IMR-90 (cell line): ENCODE results near the gene IL22. TPM values are rescaled to one million over a fixed set of nuclear protein-coding genes. Genes with fewer than 3 reads are reported as not detected.

Experiments used
- ATAC-seq: fragments of 200-7000 bp; cut with Tn5 transposase; 2 replicates; pipeline ENCODE4 v1.9.1; 2020; ENCODE audit warnings: low read depth, mild to moderate bottlenecking, moderate library complexity
- BruUV-seq: library from RNA; stranded (reverse); fragments of 400-500 nt; replicated peaks from 2 replicates; lab custom pipeline; 2021; lab: Mats Ljungman, UMichigan
- CTCF ChIA-PET: fragments of 300-600 bp; formaldehyde crosslinking; extraction: SDS; loops from one replicate; lab custom pipeline; 2021; ENCODE audit warnings: antibody characterized with exemption; lab: Yijun Ruan, JAX
- POLR2A ChIA-PET: fragments of 300-600 bp; sonication (Branson Sonifier 250); formaldehyde crosslinking; loops from one replicate; lab custom pipeline; 2022; ENCODE audit warnings: antibody characterized with exemption; ENCODE audit not compliant: unreplicated experiment; lab: Charles Lee
- DNase-seq: peaks from one replicate; pipeline ENCODE4 v3.0.0; 2013
- H2AFZ ChIP-seq: replicated peaks from 2 replicates; pipeline ENCODE3; 2013; ENCODE audit warnings: low read length, mild to moderate bottlenecking; ENCODE audit not compliant: poor library complexity
- H2AK5ac ChIP-seq: 2 replicates; pipeline ENCODE4 v1.6.1; 2013; ENCODE audit warnings: low read depth, low read length, inconsistent platforms
- H2AK9ac ChIP-seq: replicated peaks from 2 replicates; pipeline ENCODE3; 2013; ENCODE audit warnings: mild to moderate bottlenecking, low read depth, low read length, moderate library complexity; ENCODE audit not compliant: poor library complexity
- H2BK120ac ChIP-seq: 2 replicates; pipeline ENCODE4 v1.6.1; 2013; ENCODE audit warnings: low read depth, low read length, inconsistent platforms
- H2BK15ac ChIP-seq: 3 replicates; pipeline ENCODE4 v1.6.1; 2013; ENCODE audit warnings: low read depth, low read length, inconsistent platforms
- H2BK20ac ChIP-seq: 2 replicates; pipeline ENCODE4 v1.6.1; 2013; ENCODE audit warnings: low read depth, mild to moderate bottlenecking, inconsistent platforms, low read length, moderate library complexity
- H2BK5ac ChIP-seq: 2 replicates; pipeline ENCODE4 v1.6.1; 2013; ENCODE audit warnings: mild to moderate bottlenecking, low read depth, low read length, inconsistent platforms; ENCODE audit not compliant: poor library complexity, severe bottlenecking
- H3K14ac ChIP-seq: replicated peaks from 2 replicates; pipeline ENCODE4 v1.6.1; 2013; ENCODE audit warnings: low read depth, low read length, inconsistent platforms
- H3K18ac ChIP-seq: 2 replicates; pipeline ENCODE4 v1.6.1; 2013; ENCODE audit warnings: low read depth, low read length, control low read depth
- H3K23ac ChIP-seq: 2 replicates; pipeline ENCODE4 v1.6.1; 2013; ENCODE audit warnings: low read depth, low read length, inconsistent platforms
- H3K27ac ChIP-seq: 2 replicates; pipeline ENCODE4 v1.5.1; 2013; ENCODE audit warnings: mild to moderate bottlenecking, control low read depth, low read length; ENCODE audit not compliant: insufficient read depth
- H3K27me3 ChIP-seq: 2 replicates; pipeline ENCODE4 v1.6.1; 2013; ENCODE audit warnings: low read length; ENCODE audit not compliant: control insufficient read depth, insufficient read depth
- H3K36me3 ChIP-seq: 2 replicates; pipeline ENCODE4 v1.6.1; 2013; ENCODE audit warnings: low read length, mixed read lengths; ENCODE audit not compliant: control insufficient read depth, insufficient read depth
- H3K4ac ChIP-seq: 2 replicates; pipeline ENCODE4 v1.6.1; 2013; ENCODE audit warnings: low read depth, low read length, inconsistent platforms
- H3K4me1 ChIP-seq: 2 replicates; pipeline ENCODE4 v1.6.1; 2013; ENCODE audit warnings: low read length, mixed read lengths; ENCODE audit not compliant: control insufficient read depth, insufficient read depth
- H3K4me2 ChIP-seq: 2 replicates; pipeline ENCODE4 v1.6.1; 2013; ENCODE audit warnings: low read depth, mild to moderate bottlenecking, control low read depth, low read length, moderate library complexity
- H3K4me3 ChIP-seq: 2 replicates; pipeline ENCODE4 v1.5.1; 2013; ENCODE audit warnings: low read depth, mild to moderate bottlenecking, control low read depth, low read length, moderate library complexity; ENCODE audit not compliant: insufficient read depth
- H3K56ac ChIP-seq: 2 replicates; pipeline ENCODE4 v1.6.1; 2013; ENCODE audit warnings: low read length, inconsistent platforms; ENCODE audit not compliant: insufficient read depth; ENCODE audit errors: extremely low read depth
- H3K79me1 ChIP-seq, 2 experiments: 2 replicates each; pipeline ENCODE4 v1.6.1; 2013; ENCODE audit warnings: low read length in 2 of 2, inconsistent platforms in 1 of 2, low read depth in 1 of 2
- H3K9ac ChIP-seq: 2 replicates; pipeline ENCODE4 v1.6.1; 2013; ENCODE audit warnings: low read depth, low read length, control low read depth
- H3K9me1 ChIP-seq: 2 replicates; pipeline ENCODE4 v1.6.1; 2013; ENCODE audit warnings: low read length, inconsistent platforms; ENCODE audit not compliant: insufficient read depth
- H3K9me3 ChIP-seq: 2 replicates; pipeline ENCODE4 v1.6.1; 2013; ENCODE audit warnings: low read length; ENCODE audit not compliant: control insufficient read depth, insufficient read depth
- H4K20me1 ChIP-seq: 2 replicates; pipeline ENCODE4 v1.6.1; 2013; ENCODE audit warnings: low read length, inconsistent platforms; ENCODE audit not compliant: insufficient read depth
- H4K5ac ChIP-seq: 2 replicates; pipeline ENCODE4 v1.6.1; 2013; ENCODE audit warnings: mild to moderate bottlenecking, low read depth, low read length, control low read depth
- H4K8ac ChIP-seq, 2 experiments: 2 replicates each; pipeline ENCODE4 v1.6.1; 2013; ENCODE audit warnings: low read depth in 2 of 2, low read length in 2 of 2, control low read depth in 1 of 2, inconsistent platforms in 1 of 2
- H4K91ac ChIP-seq: 2 replicates; pipeline ENCODE4 v1.6.1; 2013; ENCODE audit warnings: low read depth, low read length, inconsistent platforms; ENCODE audit not compliant: insufficient read depth
- BHLHE40 ChIP-seq: fragments of 150-350 bp; IDR thresholded peaks from 2 replicates; pipeline ENCODE4 v1.6.1; 2016; ENCODE audit warnings: mild to moderate bottlenecking, low read depth, low read length
- CEBPB ChIP-seq: IDR thresholded peaks from 2 replicates; pipeline ENCODE4 v1.6.1; 2012; ENCODE audit warnings: low read depth, low read length, improper control_type of control experiment
- CHD1 ChIP-seq: IDR thresholded peaks from 2 replicates; pipeline ENCODE4 v1.6.1; 2012; ENCODE audit warnings: low read depth, low read length, improper control_type of control experiment
- ELK1 ChIP-seq: fragments of 150-350 bp; IDR thresholded peaks from 2 replicates; pipeline ENCODE4 v1.6.1; 2016; ENCODE audit warnings: low read depth, mild to moderate bottlenecking, low read length, moderate library complexity, borderline replicate concordance
- FOS ChIP-seq: fragments of 150-350 bp; IDR thresholded peaks from 2 replicates; pipeline ENCODE4 v1.6.1; 2016; ENCODE audit warnings: low read depth, low read length
- MAFK ChIP-seq: IDR thresholded peaks from 2 replicates; pipeline ENCODE4 v1.6.1; 2012; ENCODE audit warnings: low read depth, low read length, improper control_type of control experiment
- MXI1 ChIP-seq: IDR thresholded peaks from 2 replicates; pipeline ENCODE4 v1.6.1; 2012; ENCODE audit warnings: low read depth, mild to moderate bottlenecking, low read length, moderate library complexity, borderline replicate concordance
- NFE2L2 ChIP-seq: fragments of 150-350 bp; IDR thresholded peaks from 2 replicates; pipeline ENCODE4 v1.6.1; 2016; ENCODE audit warnings: low read depth, mild to moderate bottlenecking, low read length
- POLR2A ChIP-seq: IDR thresholded peaks from 2 replicates; pipeline ENCODE4 v1.6.1; 2012; ENCODE audit warnings: mild to moderate bottlenecking, low read depth, low read length
- RAD21 ChIP-seq: IDR thresholded peaks from 2 replicates; pipeline ENCODE4 v1.6.1; 2012; ENCODE audit warnings: low read length, improper control_type of control experiment
- RCOR1 ChIP-seq: IDR thresholded peaks from 2 replicates; pipeline ENCODE4 v1.6.1; 2012; ENCODE audit warnings: mild to moderate bottlenecking, low read length, improper control_type of control experiment; ENCODE audit not compliant: insufficient replicate concordance
- RFX5 ChIP-seq: IDR thresholded peaks from 2 replicates; pipeline ENCODE4 v1.8.0; 2012; ENCODE audit warnings: low read depth, mild to moderate bottlenecking, low read length, moderate library complexity
- SMC3 ChIP-seq: fragments of 150-350 bp; IDR thresholded peaks from 2 replicates; pipeline ENCODE4 v1.6.1; 2016; ENCODE audit warnings: low read depth, mild to moderate bottlenecking, antibody characterized with exemption, low read length, moderate library complexity
- WGBS, 2 experiments: methylation state at CpG; one replicate each; pipeline versions ENCODE4 v1.1.5 to v1.1.7; 2013; ENCODE audit warnings: missing lambda C conversion rate in 2 of 2; ENCODE audit not compliant: insufficient read length in 1 of 2; ENCODE audit errors: extremely low coverage in 2 of 2; 5-methylcytosine and 5-hydroxymethylcytosine counted together
- dilution Hi-C: fragments of 300-500 bp; cut with HindIII; formaldehyde crosslinking; loops from one replicate; pipeline ENCODE4 v1.14.3; 2018; ENCODE audit warnings: low sequenced_read_pairs; ENCODE audit not compliant: unreplicated experiment
- in situ Hi-C: fragments of 300-500 bp; cut with MboI; formaldehyde crosslinking; loops from 3 replicates; pipeline ENCODE4 v1.14.3; 2019; ENCODE audit warnings: low sequenced_read_pairs, inconsistent platforms, mixed read lengths
- intact Hi-C: fragments of 100-400 bp; cut with micrococcal nuclease; formaldehyde crosslinking; loops from 2 replicates; pipeline ENCODE4 v1.10.0; 2022
- polyA plus RNA-seq, 3 experiments: library from polyadenylated mRNA; depleted of rRNA; stranded (reverse); fragments of >200 nt; gene quantifications; 2 replicates each; pipeline ENCODE4 v1.2.3, GENCODE V29; 2012; ENCODE audit warnings: low replicate concordance in 1 of 3
- total RNA-seq: library from RNA; depleted of rRNA; stranded (reverse); fragments of >200 nt; gene quantifications from 2 replicates; pipeline ENCODE4 v1.2.3, GENCODE V29; 2012
- TF ChIP-seq, protein P1 (sequence below): conservative IDR thresholded peaks from 2 replicates; pipeline ENCODE4 v1.5.1; 2012; ENCODE audit warnings: mild to moderate bottlenecking, low read depth, low read length, improper control_type of control experiment
- TF ChIP-seq, protein P2 (sequence below): fragments of 150-350 bp; IDR thresholded peaks from 2 replicates; pipeline ENCODE4 v1.6.1; 2017; ENCODE audit warnings: mild to moderate bottlenecking, antibody characterized with exemption, low read length, low read depth

The IL22 gene
- total and polyA plus RNA-seq, 2 of the 4 experiments (the other 2 are of a cell fraction) = not detected

DNA sequence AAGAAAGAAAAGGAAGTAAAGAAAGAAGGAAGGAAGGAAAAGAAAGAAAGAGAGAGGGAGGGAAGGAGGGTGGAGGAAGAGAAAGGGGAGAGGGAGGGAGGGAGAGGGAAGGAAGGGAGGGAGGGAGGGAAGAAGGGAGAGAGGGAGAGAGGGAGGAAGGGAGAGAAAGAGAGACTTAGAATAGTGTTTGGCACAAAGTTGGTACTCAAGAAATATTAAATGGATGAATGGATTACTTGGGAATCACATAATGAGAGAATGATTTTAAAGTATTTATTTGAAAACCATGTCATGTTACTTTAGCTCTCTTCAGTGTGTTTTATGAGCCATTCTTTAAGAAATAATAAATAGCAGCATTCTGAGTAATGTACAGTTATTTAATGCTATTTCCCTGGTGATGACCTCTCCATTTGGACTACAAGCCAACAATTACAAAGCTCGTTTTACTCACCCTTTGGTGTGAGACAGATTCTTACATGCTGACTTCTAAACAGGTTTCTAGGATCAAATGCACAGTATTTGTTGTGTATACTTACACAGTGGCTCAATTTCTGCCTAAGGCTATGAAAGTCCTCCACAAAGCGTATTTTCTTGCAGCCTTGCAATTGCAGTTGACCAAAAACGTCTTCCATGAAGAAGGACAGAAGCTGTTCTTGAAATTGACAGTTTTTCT is 28.7 kb downstream of the IL22 start:
- Histone ChIP-seq H3K4me1 (peaks cover 2% of the 10 kb centered on the region; the same call in 1 of the 2 replicates), H2AK5ac (no peak overlapping the region), H2BK5ac (no peak overlapping the region), H3K9me1 (no peaks in the 10 kb centered on the region), H4K91ac (no peak overlapping the region), H3K79me1 (no peaks in the 10 kb centered on the region), H3K4me2 (no peak overlapping the region), H4K5ac (no peak overlapping the region), H3K36me3 (no peaks in the 10 kb centered on the region), H2BK20ac (no peak overlapping the region), H2BK15ac (no peak overlapping the region), H3K4me3 (no peak overlapping the region), H3K27me3 (no peaks in the 10 kb centered on the region), H3K56ac (no peak overlapping the region), H3K9me3 (no peaks in the 10 kb centered on the region), H3K23ac (no peak overlapping the region), H3K27ac (no peak overlapping the region), H3K4ac (no peak overlapping the region), H4K8ac (no peak overlapping the region), H2AFZ (no peak overlapping the region), H2AK9ac (no peak overlapping the region), H3K14ac (no peak overlapping the region), H3K18ac (no peak overlapping the region), H2BK120ac (no peak overlapping the region), H3K9ac (no peak overlapping the region), H4K20me1 (no peaks in the 10 kb centered on the region)
- ATAC-seq (peak; percentile 22), DNase-seq (peak; percentile 75)
- POLR2A ChIA-PET = no interaction called here
- CTCF ChIA-PET = interaction anchor here (0.8 to 3.3 kb wide), 3 partner anchors 92 to 99 kb away, joined by 3 to 25 read pairs (median 5); no protein-coding TSS in a partner anchor
- no CpG with 5 or more reads among the region's 3 CpGs for WGBS, 2 experiments
- dilution Hi-C loops (loop anchor here (25.0 kb wide), 1 partner anchor 88 kb away; no protein-coding TSS in a partner anchor), intact Hi-C loops (loop anchor here (5.0 to 10.0 kb wide), 4 partner anchors 388 to 867 kb away; partner anchors contain the start of genes MDM2 and RAP1B), in situ Hi-C loops (loop anchor here (5.0 kb wide), 1 partner anchor 88 kb away; no protein-coding TSS in a partner anchor)
- BruUV-seq = no TSS peak
- no peak for TF ChIP-seq MAFK
- no peak for TF ChIP-seq RCOR1
- TF ChIP-seq, protein P1, sequence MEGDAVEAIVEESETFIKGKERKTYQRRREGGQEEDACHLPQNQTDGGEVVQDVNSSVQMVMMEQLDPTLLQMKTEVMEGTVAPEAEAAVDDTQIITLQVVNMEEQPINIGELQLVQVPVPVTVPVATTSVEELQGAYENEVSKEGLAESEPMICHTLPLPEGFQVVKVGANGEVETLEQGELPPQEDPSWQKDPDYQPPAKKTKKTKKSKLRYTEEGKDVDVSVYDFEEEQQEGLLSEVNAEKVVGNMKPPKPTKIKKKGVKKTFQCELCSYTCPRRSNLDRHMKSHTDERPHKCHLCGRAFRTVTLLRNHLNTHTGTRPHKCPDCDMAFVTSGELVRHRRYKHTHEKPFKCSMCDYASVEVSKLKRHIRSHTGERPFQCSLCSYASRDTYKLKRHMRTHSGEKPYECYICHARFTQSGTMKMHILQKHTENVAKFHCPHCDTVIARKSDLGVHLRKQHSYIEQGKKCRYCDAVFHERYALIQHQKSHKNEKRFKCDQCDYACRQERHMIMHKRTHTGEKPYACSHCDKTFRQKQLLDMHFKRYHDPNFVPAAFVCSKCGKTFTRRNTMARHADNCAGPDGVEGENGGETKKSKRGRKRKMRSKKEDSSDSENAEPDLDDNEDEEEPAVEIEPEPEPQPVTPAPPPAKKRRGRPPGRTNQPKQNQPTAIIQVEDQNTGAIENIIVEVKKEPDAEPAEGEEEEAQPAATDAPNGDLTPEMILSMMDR = no peak
- TF ChIP-seq RFX5 = no peak
- TF ChIP-seq CEBPB = no peak
- no peak for TF ChIP-seq SMC3
- no peak for TF ChIP-seq BHLHE40
- no peak for TF ChIP-seq CHD1
- no peak for TF ChIP-seq NFE2L2
- no peak for TF ChIP-seq ELK1
- TF ChIP-seq, protein P2, sequence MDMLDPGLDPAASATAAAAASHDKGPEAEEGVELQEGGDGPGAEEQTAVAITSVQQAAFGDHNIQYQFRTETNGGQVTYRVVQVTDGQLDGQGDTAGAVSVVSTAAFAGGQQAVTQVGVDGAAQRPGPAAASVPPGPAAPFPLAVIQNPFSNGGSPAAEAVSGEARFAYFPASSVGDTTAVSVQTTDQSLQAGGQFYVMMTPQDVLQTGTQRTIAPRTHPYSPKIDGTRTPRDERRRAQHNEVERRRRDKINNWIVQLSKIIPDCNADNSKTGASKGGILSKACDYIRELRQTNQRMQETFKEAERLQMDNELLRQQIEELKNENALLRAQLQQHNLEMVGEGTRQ = no peak
- TF ChIP-seq MXI1 = no peak
- TF ChIP-seq RAD21 = no peak
- TF ChIP-seq FOS = no peak
- no peak for TF ChIP-seq POLR2A
